ENCODE results near the gene KDM1B.
"Not testable (repeated sequence)": the region's sequence is repeated elsewhere in the genome, so short reads cannot be mapped to it uniquely, and the experiment has no call there.

The KDM1B gene

DNA sequence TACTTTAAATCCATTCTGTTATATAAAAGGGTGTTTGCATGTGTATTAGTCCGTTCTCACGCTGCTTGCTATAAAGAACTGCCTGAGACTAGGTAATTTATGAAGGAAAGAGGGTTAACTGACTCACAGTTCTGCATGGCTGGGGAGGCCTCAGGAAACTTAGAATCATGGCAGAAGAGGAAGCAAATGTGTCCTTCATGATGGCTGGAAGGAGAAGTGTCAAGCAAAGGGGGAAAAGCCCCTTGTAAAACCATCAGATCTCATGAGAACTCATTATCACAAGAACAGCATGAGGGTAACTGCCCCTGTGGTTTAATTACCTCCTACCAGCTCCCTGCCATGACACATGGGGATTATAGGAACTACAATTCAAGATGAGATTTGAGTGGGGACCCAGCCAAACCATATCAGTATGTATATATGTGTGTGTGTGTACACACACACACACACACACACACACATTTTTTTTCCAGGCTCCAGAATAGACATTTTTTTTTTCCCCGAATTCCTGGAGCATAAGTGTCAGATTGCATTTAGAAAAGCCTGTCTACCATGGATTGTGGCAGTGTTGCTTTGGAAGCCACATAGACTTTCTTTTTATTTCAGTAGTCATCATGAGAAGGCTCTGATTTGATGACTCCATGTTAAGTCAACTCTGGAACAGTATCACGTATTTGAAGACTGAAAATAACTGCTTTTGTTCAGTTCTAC is 31.5 kb downstream of the KDM1B start:
- in situ Hi-C loops (cut with MboI; ENCODE audit: low sequenced_read_pairs): no loop called here

DNA sequence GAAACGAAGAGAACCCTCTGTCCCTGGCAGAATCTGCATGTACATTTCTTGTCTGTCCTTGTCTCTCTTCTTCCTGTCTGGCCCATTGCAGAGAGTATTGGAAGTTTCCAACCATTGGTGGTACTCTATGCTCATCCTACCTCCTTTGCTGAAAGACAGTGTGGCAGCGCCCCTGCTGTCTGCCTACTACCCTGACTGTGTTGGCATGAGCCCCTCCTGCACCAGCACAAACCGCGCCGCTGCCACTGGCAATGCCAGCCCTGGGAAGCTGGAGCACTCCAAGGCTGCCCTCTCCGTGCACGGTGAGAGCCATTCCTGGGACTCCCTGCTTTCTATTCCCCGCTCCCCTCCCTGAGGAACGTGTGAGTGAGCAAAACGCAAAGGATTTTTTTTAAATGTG is 32.5 kb downstream of the KDM1B start:
- in situ Hi-C loops (cut with MboI; ENCODE audit: low sequenced_read_pairs): no loop called here

DNA sequence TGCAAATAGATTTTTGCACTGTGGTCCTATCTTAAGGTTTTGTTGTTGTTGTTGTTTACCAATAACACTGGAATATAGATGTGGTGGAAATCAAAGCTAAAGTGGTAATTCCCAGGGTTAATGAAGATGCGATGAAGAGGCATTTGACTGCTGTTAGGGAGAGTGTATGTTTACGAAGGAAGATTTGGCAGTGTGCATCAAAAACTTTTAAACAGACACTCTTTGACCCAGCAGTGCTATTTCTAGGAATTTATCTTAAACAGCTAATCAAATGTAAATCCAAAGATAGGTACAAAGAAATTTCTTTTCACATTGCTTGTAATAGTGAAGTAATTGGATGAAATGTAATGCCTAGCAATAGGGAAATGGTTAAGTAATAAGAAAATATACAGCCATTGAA is 34.0 kb downstream of the KDM1B start:
- in situ Hi-C loops (cut with MboI; ENCODE audit: low sequenced_read_pairs): no loop called here

DNA sequence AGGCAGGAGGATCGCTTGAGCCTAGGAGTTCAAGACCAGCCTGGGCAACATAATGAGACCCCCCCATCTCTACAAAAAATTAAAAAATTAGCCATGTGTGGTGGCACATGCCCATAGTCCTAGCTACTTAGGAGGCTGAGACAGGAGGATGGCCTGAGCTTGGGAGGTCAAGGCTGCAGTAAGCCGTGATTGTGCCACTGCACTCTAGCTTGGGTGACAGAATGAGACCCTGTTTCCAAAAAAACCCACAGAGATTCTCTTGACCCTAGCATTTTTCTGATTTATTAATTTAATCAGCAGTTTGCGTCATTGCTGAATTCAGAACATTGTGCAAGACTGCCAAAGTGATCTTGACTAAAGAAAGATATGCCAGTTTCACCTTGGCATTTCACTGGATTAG is 36.8 kb downstream of the KDM1B start:
- in situ Hi-C loops (cut with MboI; ENCODE audit: low sequenced_read_pairs): no loop called here

DNA sequence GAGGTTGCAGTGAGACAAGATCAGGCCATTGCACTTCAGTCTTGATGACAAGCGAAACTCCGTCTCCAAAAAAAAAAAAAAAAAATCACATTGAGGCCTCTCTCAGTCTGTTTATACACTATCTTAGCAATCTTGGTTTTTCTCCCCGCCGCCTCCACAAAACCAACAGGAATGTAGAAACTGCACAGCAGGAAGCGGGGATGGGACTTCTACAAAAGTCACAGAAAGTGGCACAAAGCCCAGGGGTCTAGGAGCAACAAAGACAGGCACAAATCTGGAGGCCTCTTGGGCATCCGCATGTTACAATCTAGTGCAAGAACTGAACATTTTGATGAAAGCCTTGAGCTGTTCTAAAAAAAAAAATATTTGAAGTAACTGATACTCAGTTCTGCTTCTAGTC is 48.6 kb downstream of the KDM1B start:
- in situ Hi-C loops (cut with MboI; ENCODE audit: low sequenced_read_pairs): no loop called here

DNA sequence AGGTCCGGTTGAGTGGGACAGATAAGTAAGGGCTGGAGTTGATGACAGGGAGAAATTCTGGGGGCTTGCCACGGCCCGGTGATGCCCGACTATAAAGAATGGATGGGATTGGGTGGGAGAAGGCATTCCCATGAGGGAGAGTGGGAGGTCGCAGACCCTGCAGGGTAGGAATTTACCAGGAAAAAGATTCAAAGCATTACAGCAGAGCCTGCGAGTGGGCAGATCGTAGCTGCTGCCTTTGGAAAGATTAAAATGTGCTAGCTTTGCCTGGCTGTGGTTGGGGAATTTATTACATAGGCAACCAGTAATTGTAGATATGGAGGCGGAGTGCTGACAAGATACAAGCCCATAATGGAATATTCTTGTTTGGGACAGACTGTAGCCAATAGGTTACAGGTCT is 49.5 kb downstream of the KDM1B start:
- in situ Hi-C loops (cut with MboI; ENCODE audit: low sequenced_read_pairs): no loop called here

DNA sequence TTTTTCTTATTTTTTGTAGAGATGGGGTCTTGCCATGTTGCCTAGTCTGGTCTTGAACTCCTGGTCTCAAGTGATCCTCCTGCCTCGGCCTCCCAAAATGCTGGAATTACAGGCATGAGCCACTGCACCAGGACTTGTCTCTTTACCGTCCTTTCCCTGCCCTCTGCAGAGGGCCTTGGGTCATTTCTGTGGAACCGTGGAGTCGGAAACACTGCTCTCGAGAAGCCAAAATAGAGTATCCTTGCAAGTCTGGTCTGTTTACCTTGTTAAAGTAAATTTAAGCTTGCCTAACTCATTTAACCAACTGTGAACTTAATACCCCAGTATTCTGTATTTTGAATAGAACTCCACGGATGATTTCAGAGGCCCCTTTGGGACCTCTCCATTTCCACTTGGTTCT is 51.4 kb downstream of the KDM1B start:
- in situ Hi-C loops (cut with MboI; ENCODE audit: low sequenced_read_pairs): no loop called here

DNA sequence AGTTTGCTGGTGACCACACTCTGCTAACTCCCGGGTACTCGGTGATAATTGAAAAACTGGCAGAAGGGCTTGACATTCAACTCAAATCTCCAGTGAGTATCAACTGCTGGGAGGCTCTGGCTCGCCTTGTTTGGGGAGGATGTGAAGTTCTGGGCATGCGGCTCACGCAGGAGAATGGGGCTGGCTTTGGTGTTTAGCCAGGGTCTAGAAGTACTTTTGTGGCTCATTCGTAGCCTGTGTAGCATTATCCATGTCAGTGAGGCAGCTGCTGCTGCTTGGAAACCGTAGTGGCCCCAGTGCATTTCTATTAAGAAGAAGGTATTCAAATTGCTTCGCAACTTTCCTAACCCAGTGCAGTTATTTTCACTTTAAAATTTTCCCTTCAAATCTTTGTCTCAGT is 52.2 kb downstream of the KDM1B start:
- in situ Hi-C loops (cut with MboI; ENCODE audit: low sequenced_read_pairs): no loop called here

DNA sequence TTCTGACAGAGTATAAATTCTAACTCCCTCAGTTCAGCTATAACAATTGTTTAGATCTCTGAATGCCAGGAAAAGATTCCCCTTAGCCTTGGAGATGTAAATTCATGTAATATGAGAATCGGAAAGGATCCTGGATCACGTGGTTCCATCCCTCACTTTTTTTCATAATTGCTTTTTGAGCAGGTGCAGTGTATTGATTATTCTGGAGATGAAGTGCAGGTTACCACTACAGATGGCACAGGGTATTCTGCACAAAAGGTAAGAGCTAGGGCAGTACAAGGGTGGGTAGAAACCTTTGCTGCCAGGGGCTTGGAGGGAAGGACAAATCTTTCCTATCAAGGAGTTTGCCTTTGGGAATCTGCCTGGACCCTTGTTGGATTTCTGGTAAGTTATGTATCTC is 52.7 kb downstream of the KDM1B start:
- in situ Hi-C loops (cut with MboI; ENCODE audit: low sequenced_read_pairs): no loop called here

DNA sequence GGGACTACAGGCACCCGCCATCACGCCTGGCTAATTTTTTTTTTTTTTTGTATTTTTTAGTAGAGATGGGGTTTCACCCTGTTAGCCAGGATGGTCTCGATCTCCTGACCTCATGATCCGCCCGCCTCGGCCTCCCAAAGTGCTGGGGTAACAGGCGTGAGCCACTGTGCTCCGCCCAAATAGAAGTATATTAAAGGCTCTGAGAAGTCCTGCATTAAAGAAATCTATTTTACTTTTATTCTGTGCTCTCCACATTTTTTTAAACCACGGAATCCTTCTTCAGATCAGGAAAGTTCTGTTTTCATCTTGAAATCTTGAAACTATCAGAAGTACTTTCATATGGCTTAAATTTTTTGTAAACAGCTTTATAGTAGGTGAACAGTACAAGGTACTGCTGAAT is 53.6 kb downstream of the KDM1B start:
- in situ Hi-C loops (cut with MboI; ENCODE audit: low sequenced_read_pairs): not testable (repeated sequence)

DNA sequence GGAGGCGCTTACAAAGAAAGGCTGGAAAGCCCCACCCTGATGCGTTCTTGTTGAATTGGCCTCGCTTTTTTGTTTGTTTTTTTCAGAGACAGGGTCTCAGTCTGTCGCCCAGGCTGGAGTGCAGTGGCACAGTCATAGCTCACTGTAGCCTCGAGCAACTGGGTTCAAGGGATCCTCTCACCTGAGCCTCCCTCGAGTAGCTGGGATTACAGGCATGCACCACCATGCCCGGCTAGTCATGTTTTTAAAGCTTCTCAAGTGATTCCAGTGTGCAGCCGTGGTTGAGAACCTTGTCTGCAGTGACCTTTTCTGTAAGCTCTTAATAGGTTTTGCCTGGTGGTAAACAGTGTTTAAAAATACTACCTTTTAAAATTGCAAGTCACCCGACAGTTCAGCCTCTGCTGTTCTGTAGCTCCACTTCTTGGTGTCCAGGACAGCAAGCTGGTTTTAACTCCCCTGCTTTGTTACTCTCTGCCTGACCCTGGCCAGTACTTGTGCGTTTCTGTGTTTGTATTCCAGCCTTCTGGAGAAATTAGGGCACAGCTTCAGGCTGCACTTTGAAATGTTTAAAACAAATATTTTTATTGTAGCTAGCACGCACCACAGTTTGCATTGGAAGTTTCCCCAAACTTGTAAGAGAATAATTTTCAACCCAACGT is 54.4 kb downstream of the KDM1B start:
- in situ Hi-C loops (cut with MboI; ENCODE audit: low sequenced_read_pairs): no loop called here

DNA sequence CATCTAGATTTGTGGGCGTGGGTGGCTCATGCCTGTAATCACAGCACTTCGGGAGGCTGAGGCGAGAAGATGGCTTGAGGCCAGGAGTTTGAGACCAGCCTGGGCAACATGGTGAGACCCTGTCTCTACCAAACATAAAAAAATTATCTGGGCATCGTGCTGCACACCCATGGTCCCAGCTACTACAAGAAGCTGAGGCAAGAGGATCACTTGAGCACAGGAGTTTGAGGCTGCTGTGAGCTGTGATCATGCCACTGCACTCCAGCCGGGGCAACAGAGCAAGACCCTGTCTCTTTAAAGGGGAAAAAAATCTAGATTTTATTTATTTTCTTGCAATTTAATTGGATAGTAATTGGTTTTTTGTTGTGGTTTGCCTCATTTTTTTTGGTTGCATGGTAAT is 55.5 kb downstream of the KDM1B start:
- in situ Hi-C loops (cut with MboI; ENCODE audit: low sequenced_read_pairs): no loop called here

DNA sequence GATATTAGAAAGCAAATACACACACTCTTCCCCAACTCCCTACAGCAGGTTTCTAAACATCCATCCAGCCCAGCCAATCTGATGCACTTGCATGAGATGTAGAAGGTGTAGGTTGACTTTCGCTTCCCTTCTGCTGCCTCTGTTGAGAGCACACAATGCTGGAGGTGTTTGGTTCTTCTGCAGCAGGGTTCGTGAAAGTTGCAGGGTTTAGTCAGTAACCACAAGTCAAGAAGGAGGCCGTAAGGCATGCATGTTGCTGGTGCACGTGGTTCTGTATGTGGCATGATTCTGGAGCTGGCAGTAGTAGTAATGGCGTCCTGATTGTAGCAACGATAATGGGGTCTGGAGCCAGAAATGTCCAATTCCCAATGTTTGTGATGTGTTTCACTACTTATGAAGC is 56.1 kb downstream of the KDM1B start:
- in situ Hi-C loops (cut with MboI; ENCODE audit: low sequenced_read_pairs): no loop called here

DNA sequence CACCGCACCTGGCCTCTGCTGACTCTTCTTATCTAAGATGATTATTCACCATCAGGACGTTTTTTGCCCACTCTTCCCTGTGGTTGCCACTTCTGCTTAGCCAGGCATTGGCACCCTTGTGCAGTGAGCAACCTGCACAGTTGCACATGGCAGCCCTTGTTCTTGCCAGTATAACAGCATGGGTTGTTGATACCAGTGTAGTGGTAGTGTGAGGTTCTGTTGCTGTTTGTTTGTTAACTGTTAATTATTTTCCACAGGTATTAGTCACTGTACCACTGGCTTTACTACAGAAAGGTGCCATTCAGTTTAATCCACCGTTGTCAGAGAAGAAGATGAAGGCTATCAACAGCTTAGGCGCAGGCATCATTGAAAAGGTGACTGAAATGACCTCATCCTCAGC is 57.0 kb downstream of the KDM1B start:
- in situ Hi-C loops (cut with MboI; ENCODE audit: low sequenced_read_pairs): no loop called here

DNA sequence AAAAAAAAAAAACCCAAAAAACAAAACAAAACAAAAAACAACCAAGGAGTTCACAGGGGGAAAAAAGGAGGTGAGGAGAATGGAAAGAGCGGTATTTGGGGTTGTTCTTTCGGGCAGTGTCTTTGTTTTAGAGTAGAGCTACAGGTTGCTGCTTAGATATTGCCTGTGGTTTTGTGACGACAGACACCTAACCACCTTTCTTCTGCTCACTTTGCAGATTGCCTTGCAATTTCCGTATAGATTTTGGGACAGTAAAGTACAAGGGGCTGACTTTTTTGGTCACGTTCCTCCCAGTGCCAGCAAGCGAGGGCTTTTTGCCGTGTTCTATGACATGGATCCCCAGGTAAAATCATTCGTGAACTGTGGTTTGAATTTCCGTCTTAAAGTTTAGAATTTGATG is 58.2 kb downstream of the KDM1B start:
- in situ Hi-C loops (cut with MboI; ENCODE audit: low sequenced_read_pairs): no loop called here

DNA sequence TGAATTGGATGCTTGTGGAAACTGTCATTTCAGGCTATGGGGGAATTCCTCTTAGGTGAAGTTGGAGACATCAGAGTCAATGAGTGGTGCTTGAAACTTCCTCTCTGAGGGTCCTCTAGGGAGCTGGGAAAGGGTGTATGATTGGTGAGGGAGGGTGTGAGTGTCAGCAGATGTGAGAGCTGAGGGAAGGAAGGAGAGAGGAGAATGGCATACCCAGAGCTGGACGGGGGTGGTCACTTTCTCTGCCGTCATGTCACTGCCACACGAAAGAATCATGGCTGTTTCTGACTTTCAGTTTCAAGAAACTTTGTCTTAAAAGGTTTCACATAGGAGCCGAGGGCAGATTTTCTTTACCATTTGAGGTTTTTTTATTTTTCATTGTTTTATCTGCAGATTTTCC is 58.8 kb downstream of the KDM1B start:
- in situ Hi-C loops (cut with MboI; ENCODE audit: low sequenced_read_pairs): no loop called here

DNA sequence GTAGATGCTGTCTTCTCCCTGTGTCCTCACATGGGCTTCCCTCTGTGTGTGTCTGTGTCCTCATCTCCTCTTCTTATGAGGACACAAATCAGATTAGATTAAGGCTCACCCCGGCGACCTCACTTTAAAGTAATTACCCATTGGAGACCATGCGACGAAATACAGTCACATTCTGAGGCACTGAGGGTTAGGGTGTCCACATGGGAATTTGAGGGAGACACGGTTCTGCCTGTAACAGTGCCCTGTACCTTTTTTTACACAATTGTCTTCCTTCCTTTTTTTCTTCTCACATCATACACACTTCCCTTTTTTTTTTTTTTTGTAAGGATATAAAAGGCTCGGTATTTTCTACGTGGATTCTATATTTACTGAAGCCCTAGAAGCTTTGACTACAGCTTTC is 60.2 kb downstream of the KDM1B start:
- in situ Hi-C loops (cut with MboI; ENCODE audit: low sequenced_read_pairs): no loop called here

DNA sequence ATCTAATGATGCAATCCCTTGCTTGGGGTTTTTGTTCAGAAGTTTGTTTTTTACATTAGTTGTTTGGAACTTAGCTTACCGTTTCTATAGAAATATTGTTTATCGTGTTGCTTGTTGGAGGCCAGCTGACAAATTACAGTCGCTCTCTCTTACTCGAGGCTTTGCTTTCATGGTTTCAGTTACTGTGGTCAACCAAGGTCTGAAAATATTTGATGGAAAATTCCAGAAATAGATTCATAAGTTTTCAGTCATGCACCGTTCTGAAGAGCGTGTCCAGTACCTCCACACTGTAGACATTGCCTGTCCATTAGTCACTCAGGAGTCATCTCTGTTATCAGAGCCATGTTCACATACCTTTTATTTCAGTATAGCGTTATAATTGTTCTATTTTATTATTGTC is 61.2 kb downstream of the KDM1B start:
- in situ Hi-C loops (cut with MboI; ENCODE audit: low sequenced_read_pairs): no loop called here

DNA sequence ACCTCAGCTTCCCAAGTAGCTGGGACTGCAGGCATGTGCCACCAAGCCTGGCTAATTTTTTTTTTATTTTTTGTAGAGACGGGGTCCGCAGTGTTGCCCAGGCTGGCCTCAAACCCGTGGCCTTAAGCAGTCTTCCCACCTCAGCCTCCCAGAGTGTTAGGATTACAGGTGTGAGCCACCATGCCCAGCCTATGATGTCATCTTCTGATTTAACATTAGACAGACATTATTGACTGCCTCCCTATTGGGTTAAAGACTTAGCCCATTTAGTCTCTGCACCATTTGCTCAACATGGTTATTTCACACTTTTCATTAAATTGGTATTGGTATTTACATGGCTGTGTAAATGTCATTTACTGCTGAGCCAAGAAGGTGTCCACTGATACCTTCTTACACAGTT is 63.0 kb downstream of the KDM1B start:
- in situ Hi-C loops (cut with MboI; ENCODE audit: low sequenced_read_pairs): no loop called here

DNA sequence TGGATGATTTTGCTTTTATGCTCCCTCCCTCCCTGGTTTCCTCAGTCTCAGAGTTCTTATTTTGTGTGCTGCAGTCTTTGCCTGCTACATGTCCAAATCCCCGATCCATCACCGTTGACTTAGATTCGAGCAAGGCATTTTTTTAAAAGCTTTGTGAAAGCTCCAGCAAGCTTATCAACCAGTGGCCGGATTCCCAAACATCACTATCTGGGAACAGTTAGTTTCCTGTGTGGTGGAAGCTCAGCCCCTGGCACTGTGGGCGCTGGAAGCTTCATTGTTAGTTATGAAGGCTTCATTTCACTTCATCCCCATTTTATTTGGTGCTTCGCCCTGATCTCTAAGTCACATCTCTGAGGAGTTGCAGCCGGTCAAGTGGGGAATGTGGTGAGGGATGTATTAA is 64.4 kb downstream of the KDM1B start:
- in situ Hi-C loops (cut with MboI; ENCODE audit: low sequenced_read_pairs): no loop called here

DNA sequence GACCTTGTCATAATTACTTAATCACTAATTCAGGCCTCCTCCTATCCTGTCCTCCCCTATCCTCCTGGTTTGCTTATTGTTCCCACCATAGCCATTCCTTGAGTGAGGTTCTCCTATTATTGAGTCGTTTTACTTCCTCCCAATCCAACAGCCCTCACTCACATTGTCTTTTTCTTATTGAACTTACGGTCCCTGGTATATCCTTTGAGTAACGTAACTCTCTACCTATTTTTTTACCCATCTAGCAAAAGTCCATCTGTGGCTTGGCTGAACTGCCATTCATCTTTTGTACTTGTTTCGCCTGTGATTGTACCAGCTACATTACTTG is 66.0 kb downstream of the KDM1B start:
- in situ Hi-C loops (cut with MboI; ENCODE audit: low sequenced_read_pairs): no loop called here

DNA sequence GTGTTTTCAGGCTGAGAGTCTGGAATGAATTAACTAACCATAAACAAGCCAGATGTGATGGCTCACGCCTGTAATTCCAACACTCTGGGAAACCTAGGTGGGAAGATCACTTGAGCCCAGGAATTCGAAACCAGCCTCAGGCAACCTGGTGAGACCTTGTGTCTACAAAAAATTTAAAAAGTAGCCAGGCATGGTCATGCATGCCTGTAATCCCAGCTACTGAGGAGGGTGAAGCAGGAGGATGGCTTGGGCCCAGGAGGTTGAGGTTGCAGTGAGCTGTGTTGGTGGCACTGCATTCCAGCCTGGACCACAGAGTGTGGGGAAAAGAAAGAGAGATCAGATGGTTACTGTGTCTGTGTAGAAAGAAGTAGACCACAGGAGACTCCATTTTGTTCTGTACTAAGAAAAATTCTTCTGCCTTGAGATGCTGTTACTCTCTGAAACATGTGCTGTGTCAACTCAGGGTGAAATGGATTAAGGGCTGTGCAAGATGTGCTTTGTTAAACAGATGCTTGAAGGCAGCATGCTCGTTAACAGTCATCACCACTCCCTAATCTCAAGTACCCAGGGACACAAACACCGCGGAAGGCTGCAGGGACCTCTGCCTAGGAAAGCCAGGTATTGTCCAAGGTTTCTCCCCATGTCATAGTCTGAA is 71.4 kb downstream of the KDM1B start:
- in situ Hi-C loops (cut with MboI; ENCODE audit: low sequenced_read_pairs): not testable (repeated sequence)

DNA sequence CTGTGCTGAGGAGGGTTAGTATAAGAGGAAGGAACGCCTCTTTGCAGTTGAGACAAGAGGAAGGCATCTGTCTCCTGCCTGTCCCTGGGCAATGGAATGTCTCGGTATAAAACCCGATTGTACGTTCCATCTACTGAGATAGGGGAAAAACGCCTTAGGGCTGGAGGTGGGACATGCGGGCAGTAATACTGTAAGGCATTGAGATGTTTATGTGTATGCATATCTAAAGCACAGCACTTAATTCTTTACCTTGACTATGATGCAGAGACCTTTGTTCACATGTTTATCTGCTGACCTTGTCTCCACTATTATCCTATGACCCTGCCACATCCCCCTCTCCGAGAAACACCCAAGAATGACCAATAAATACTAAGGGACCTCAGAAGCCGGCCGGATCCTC is 71.9 kb downstream of the KDM1B start:
- in situ Hi-C loops (cut with MboI; ENCODE audit: low sequenced_read_pairs): not testable (repeated sequence)
